ENCODE results near the gene CD101. TPM values are rescaled to one million over a fixed set of nuclear protein-coding genes. Genes with fewer than 3 reads are reported as not detected.

CD101 gene
- total RNA-seq, 3 donors from 2014 or later = 0.32 to 3.9 (median 0.73) TPM

DNA sequence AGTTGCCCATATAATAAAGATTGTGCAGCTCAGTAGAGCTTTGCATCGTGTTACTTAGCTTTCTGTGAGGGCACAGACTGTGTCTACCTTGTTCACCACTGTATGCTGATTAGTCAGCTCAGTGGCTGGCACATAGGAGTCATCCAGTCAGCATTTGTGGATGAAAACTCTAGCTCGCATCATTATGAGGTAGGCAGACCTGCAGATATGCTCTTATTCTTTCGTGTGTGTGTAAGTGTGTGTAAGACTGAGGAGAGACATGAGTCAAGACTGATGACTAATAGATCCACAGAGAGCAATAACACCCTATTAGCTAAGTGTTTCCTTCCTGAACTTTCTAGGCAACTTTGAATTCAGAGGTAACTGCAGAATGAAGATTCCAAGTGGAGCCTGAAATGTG lies 75.7 kb downstream of the CD101 start:
- H3K27me3 ChIP-seq = no peaks in the 10 kb centered on the region
- no peak overlapping the region for H3K27ac ChIP-seq
- no peak overlapping the region for H3K4me3 ChIP-seq
- H3K9me3 ChIP-seq = no peaks in the 10 kb centered on the region
- no peak for DNase-seq (ENCODE audit: low spot score in 2 of 2)
- TF ChIP-seq POLR2A (IDR thresholded peaks at IDR 0.05) (no peak), POLR2AphosphoS5 (IDR thresholded peaks at IDR 0.05) (no peak)
- TF ChIP-seq, protein P1, sequence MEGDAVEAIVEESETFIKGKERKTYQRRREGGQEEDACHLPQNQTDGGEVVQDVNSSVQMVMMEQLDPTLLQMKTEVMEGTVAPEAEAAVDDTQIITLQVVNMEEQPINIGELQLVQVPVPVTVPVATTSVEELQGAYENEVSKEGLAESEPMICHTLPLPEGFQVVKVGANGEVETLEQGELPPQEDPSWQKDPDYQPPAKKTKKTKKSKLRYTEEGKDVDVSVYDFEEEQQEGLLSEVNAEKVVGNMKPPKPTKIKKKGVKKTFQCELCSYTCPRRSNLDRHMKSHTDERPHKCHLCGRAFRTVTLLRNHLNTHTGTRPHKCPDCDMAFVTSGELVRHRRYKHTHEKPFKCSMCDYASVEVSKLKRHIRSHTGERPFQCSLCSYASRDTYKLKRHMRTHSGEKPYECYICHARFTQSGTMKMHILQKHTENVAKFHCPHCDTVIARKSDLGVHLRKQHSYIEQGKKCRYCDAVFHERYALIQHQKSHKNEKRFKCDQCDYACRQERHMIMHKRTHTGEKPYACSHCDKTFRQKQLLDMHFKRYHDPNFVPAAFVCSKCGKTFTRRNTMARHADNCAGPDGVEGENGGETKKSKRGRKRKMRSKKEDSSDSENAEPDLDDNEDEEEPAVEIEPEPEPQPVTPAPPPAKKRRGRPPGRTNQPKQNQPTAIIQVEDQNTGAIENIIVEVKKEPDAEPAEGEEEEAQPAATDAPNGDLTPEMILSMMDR (IDR thresholded peaks at IDR 0.05) = no peak
- intact Hi-C loops (cut with DNase I; ENCODE audit: low total_unique reads) = no loop called here
- H3K36me3 ChIP-seq = peaks cover 3% of the 10 kb centered on the region
- H3K4me1 ChIP-seq = no peaks in the 10 kb centered on the region

- Histone ChIP-seq H3K27me3 (no peaks in the 10 kb centered on the region), H3K9me3 (no peaks in the 10 kb centered on the region), H3K4me3 (no peak overlapping the region), H3K4me1 (no peaks in the 10 kb centered on the region), H3K36me3 (peaks cover 3% of the 10 kb centered on the region), H3K27ac (no peak overlapping the region)
- intact Hi-C loops (cut with DNase I; ENCODE audit: low total_unique reads) = no loop called here
- DNase-seq (ENCODE audit: low spot score in 2 of 2) = no peak
- TF ChIP-seq POLR2A (IDR thresholded peaks at IDR 0.05) (no peak), POLR2AphosphoS5 (IDR thresholded peaks at IDR 0.05) (no peak)
- TF ChIP-seq, protein P1 (IDR thresholded peaks at IDR 0.05) = no peak
Measured at GRCh38 chr1:117079737-117080136, 78.2 kb downstream of the CD101 start.

DNA sequence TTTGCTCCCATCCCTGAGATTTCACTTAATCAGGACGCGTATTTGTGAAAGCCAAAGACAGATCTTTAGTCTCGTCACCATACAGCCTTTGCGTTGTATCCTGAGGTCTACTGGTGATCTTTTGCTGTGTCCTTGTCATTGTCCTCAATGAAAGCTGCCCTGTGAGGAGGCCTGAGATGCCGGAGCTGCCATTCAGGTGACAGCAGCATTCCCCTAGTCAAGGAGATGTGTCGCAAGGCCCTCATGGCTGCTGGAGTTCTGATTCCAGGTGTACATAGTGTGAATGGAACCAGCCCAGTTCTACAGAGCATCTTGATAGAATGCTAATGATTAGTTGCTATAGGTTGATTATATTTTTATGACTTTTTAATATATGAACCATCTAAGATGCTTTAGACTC lies 82.7 kb downstream of the CD101 start:
- intact Hi-C loops (cut with DNase I; ENCODE audit: low total_unique reads) = no loop called here
- Histone ChIP-seq H3K4me3 (no peak overlapping the region), H3K27ac (no peak overlapping the region), H3K36me3 (no peaks in the 10 kb centered on the region), H3K9me3 (no peaks in the 10 kb centered on the region), H3K27me3 (no peaks in the 10 kb centered on the region), H3K4me1 (no peaks in the 10 kb centered on the region)
- TF ChIP-seq POLR2A (IDR thresholded peaks at IDR 0.05) (no peak), POLR2AphosphoS5 (IDR thresholded peaks at IDR 0.05) (no peak)
- TF ChIP-seq, protein P1 (IDR thresholded peaks at IDR 0.05) = no peak
- DNase-seq (ENCODE audit: low spot score in 2 of 2) = no peak

Other genes with a start within 250 kb of the CD101 start
- 1 to 10 TPM; 1.4 to 3.9 (median 3.5) TPM for gene CD2, start 247.3 kb upstream of the CD101 start, total RNA-seq
- 10 to 100 TPM; 10.6 to 30.8 (median 24.3) TPM for gene PTGFRN, start 91.8 kb upstream of the CD101 start, total RNA-seq
- 10 to 100 TPM; 15.5 to 24.7 (median 24.6) TPM for gene TTF2, start 58.6 kb downstream of the CD101 start, total RNA-seq
- 1 to 10 TPM; 1.1 to 8.2 (median 6.6) TPM for gene TRIM45, start 120.0 kb downstream of the CD101 start, total RNA-seq
- gene VTCN1, start 209.2 kb downstream of the CD101 start, total RNA-seq = 10 to 100 TPM in 2 of 3 donors, under 1 TPM in 1; 0.16 to 97.0 (median 52.1) TPM